GF-D8 (cell line): Measurements from ENCODE around the gene RB1.
"Not testable (repeated sequence)": the region's sequence is repeated elsewhere in the genome, so short reads cannot be mapped to it uniquely, and the experiment has no call there.

Source experiments
- DNase-seq: peaks from one replicate; lab custom pipeline; 2025; lab: John Stamatoyannopoulos, UW

RB1 gene

GRCh38 chr13:48410199-48410598 is 106.6 kb downstream of the RB1 start:
- no peak for DNase-seq

GRCh38 chr13:48411147-48411794 is 107.7 kb downstream of the RB1 start:
- DNase-seq = no peak

- DNase-seq = no peak
Observed at GRCh38 chr13:48411841-48412531, 108.4 kb downstream of the RB1 start.

GRCh38 chr13:48412881-48413351 is 109.4 kb downstream of the RB1 start, which contains the start of gene LPAR6:
TSS of gene LPAR6 (minus strand) at chr13:48413113. CDS start at chr13:48412423, 690 bp downstream.
- DNase-seq = peak; percentile 35

GRCh38 chr13:48414501-48414900 is 111.0 kb downstream of the RB1 start:
- DNase-seq = no peak

- DNase-seq = no peak
Observed at GRCh38 chr13:48415516-48415915, 112.0 kb downstream of the RB1 start.

GRCh38 chr13:48422003-48422402 is 118.5 kb downstream of the RB1 start:
- not testable (repeated sequence) for DNase-seq

GRCh38 chr13:48424212-48424611 is 120.7 kb downstream of the RB1 start:
- DNase-seq = no peak

GRCh38 chr13:48426052-48426451 is 122.5 kb downstream of the RB1 start:
- no peak for DNase-seq

GRCh38 chr13:48426755-48427298 is 123.3 kb downstream of the RB1 start:
- DNase-seq = not testable (repeated sequence)

- DNase-seq = no peak
Observed at GRCh38 chr13:48429036-48429435, 125.5 kb downstream of the RB1 start.

- no peak for DNase-seq
Observed at GRCh38 chr13:48429886-48430285, 126.3 kb downstream of the RB1 start.

- peak; percentile 17 for DNase-seq
Observed at GRCh38 chr13:48431431-48431830, 127.9 kb downstream of the RB1 start.

- no peak for DNase-seq
Observed at GRCh38 chr13:48431987-48432615, 128.6 kb downstream of the RB1 start.

- no peak for DNase-seq
Observed at GRCh38 chr13:48434200-48434599, 130.6 kb downstream of the RB1 start.

GRCh38 chr13:48436661-48437288 is 133.2 kb downstream of the RB1 start:
- DNase-seq = no peak

- DNase-seq = no peak
Observed at GRCh38 chr13:48437371-48437770, 133.8 kb downstream of the RB1 start.

- no peak for DNase-seq
Observed at GRCh38 chr13:48443442-48444208, 140.1 kb downstream of the RB1 start.

GRCh38 chr13:48446464-48446863 is 142.9 kb downstream of the RB1 start:
- no peak for DNase-seq

GRCh38 chr13:48448285-48448958 is 144.9 kb downstream of the RB1 start:
- no peak for DNase-seq
